Immature natural killer cell (primary cell): ENCODE results near the gene CCDC27. TPM values are rescaled to one million over a fixed set of nuclear protein-coding genes. Genes with fewer than 3 reads are reported as not detected.
"Not testable (repeated sequence)": the region's sequence is repeated elsewhere in the genome, so short reads cannot be mapped to it uniquely, and the experiment has no call there.

Source experiments
- DNase-seq, 3 donors: peaks; one replicate each; pipeline ENCODE4 v3.0.0; 2022; ENCODE audit warnings: mixed read lengths in 1 of 3
- H3K27ac Mint-ChIP-seq, 6 donors: one replicate each; pipeline ENCODE4 v1.8.0; 2020; ENCODE audit warnings: mixed read lengths in 6 of 6, mild to moderate bottlenecking in 5 of 6, inconsistent platforms in 4 of 6, moderate library complexity in 3 of 6
- H3K27me3 Mint-ChIP-seq, 3 donors: one replicate each; pipeline ENCODE4 v1.8.0; 2020 to 2021; ENCODE audit warnings: low read depth in 3 of 3, mild to moderate bottlenecking in 3 of 3, mixed read lengths in 3 of 3, moderate library complexity in 3 of 3, inconsistent platforms in 1 of 3
- H3K36me3 Mint-ChIP-seq, 3 donors: one replicate each; pipeline ENCODE4 v1.8.0; 2020; ENCODE audit warnings: mixed read lengths in 3 of 3, inconsistent platforms in 2 of 3, mild to moderate bottlenecking in 2 of 3
- H3K4me1 Mint-ChIP-seq, 2 donors: one replicate each; pipeline ENCODE4 v1.8.0; 2020; ENCODE audit warnings: inconsistent platforms in 2 of 2, mild to moderate bottlenecking in 2 of 2, mixed read lengths in 2 of 2, moderate library complexity in 1 of 2
- H3K4me3 Mint-ChIP-seq, 5 donors: one replicate each; pipeline ENCODE4 v1.8.0; 2020; ENCODE audit warnings: mild to moderate bottlenecking in 5 of 5, mixed read lengths in 5 of 5, inconsistent platforms in 3 of 5, moderate library complexity in 3 of 5
- H3K9me3 Mint-ChIP-seq, 6 donors: one replicate each; pipeline ENCODE4 v1.8.0; 2020; ENCODE audit warnings: mild to moderate bottlenecking in 6 of 6, mixed read lengths in 6 of 6, inconsistent platforms in 4 of 6, moderate library complexity in 3 of 6
- polyA plus RNA-seq, 3 donors: library from polyadenylated mRNA; unstranded; fragments of 300-500 nt; fragmentation: Illumina TruSeq; gene quantifications; one replicate each; pipeline ENCODE4 v1.2.3, GENCODE V29; 2021

Gene CCDC27
- polyA plus RNA-seq, 3 donors from 2014 or later, result not detected

DNA sequence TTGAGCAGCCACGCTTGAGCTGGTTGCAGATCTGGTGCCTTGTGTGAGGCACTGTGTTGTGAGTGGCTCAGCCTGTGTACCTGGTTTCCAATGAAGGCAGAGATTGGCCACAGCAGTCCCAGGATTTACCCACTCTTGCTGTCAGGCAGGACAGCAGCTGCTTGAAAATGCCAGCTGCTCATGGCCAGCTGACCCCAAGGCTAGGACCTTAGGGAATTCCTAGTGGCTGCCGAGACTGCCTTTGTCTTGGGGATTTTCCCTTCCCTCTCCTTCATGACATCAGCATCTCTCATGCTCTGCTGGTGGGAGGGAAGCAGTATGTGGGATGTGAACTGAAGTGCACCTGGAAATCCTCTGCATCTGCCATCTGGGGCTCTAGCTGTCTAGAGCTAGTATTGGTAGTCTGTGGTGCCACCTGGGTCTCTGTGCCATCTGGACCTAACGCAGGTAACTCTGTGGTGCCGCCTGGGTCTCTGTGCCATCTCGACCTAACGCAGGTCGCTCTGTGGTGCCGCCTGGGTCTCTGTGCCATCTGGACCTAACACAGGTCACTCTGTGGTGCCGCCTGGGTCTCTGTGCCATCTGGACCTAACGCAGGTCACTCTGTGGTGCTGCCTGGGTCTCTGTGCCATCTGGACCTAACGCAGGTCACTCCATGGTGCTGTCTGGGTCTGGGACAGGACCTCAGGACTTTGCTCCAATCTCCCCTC, 47.9 kb downstream of the CCDC27 start:
- peaks cover 3 to 4% (median 4%) of the 10 kb centered on the region in 3 donors for H3K36me3 Mint-ChIP-seq
- H3K27me3 Mint-ChIP-seq, result peaks cover 6 to 24% (median 16%) of the 10 kb centered on the region in 3 donors
- H3K9me3 Mint-ChIP-seq, result no peaks in the 10 kb centered on the region
- H3K4me1 Mint-ChIP-seq, result peaks cover 15 to 21% of the 10 kb centered on the region in 2 donors
- DNase-seq, result no peak
- H3K27ac Mint-ChIP-seq, result no peak overlapping the region
- H3K4me3 Mint-ChIP-seq, result no peak overlapping the region

DNA sequence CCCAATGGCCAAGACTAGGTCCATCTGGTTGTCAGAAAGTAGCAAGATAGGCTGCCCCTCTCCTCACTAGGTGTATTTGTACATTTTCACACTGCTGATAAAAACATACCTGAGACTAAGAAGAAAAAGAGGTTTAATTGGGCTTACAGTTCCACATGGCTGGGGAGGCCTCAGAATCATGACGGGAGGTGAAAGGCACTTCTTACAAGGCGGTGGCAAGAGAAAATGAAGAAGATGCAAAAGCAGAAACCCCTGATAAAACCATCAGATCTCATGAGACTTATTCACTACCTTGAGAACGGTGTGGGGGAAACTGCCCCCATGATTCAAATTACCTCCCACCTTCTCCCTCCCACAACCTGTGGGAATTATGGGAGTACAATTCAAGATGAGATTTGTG, 48.5 kb downstream of the CCDC27 start:
- Mint-ChIP-seq H3K27me3 (peaks cover 6 to 28% (median 14%) of the 10 kb centered on the region in 3 donors), H3K4me1 (peaks cover 11 to 15% of the 10 kb centered on the region in 2 donors)
- not testable (repeated sequence) for H3K9me3 Mint-ChIP-seq, H3K4me3 Mint-ChIP-seq, H3K36me3 Mint-ChIP-seq, DNase-seq, H3K27ac Mint-ChIP-seq

DNA sequence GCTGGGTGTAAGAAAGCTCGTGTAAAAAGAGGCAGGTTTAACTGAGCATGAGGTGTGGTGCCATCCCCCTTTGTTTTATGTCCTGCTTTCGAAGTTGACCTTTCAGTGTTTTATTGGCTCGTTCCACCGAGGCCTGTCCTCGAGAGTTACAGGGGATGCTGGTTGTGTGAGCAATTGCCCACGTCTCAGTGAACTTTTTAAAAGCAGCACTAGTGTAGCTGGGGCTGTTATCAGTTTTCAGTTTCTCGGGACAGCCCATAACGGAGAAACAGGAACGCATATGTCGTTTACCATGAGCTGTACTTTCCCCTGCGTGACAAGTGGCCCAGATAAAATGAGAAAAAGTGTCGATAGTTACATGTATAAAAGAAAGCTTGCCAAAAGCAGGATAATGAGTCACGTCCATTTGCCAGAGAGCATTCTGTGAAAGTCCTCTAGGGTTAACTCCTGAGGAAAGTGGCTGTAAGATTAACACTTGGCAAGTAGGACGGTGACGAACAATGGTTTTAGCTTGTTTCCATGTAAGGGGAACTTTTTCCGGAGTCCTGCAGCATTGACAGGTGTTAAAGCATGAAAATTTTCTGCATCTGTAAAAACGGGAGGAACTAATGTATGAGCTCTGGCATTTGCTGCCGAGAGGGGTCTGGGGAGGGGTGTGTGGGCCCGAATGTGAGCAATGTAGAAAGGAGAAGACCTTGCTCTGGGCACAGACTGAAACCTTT, 51.8 kb downstream of the CCDC27 start:
- no peaks in the 10 kb centered on the region for H3K36me3 Mint-ChIP-seq
- H3K9me3 Mint-ChIP-seq, result no peaks in the 10 kb centered on the region
- peak overlapping the region in 1 of 6 donors; percentile 21 for H3K27ac Mint-ChIP-seq
- peaks cover 2 to 5% of the 10 kb centered on the region in 2 donors for H3K4me1 Mint-ChIP-seq
- H3K27me3 Mint-ChIP-seq, result peaks cover 6 to 24% (median 13%) of the 10 kb centered on the region in 3 donors
- no peak overlapping the region for H3K4me3 Mint-ChIP-seq
- no peak for DNase-seq

DNA sequence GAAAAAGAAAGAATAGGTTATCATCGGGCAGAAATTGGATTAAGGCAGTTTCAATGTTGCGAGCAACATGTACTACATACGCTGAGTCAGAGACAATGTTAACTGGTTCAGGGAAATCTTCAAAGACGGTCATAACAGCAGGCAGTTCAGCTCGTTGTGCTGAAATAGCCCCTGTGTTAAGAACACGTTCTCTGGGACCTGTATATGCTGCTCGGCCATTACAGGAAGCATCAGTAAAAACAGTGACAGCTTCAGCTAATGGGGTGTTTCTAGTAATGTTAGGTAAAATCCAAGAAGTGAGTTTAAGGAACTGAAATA, 52.3 kb downstream of the CCDC27 start:
- peaks cover 6 to 24% (median 13%) of the 10 kb centered on the region in 3 donors for H3K27me3 Mint-ChIP-seq
- not testable (repeated sequence) for H3K9me3 Mint-ChIP-seq, H3K4me3 Mint-ChIP-seq, H3K36me3 Mint-ChIP-seq, DNase-seq, H3K27ac Mint-ChIP-seq, H3K4me1 Mint-ChIP-seq

DNA sequence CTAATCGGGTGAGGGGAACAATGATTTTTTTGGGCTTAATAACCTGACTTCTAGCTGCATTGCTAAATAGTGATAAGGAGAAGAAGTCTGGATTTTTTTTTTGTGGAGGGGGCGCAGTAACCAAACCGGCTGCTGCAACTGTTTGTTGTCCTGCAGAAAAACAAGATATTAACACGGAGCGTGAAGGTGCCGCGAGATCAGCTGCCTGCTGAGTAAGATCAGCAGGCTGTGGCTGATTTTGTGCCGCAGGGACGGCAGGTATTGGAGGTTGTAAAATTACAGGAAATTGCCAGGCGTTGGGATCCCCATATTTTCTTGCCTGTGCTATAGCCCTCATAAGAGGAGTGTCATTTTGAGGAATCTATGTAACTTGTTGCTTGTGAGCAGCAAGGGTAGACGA, 52.8 kb downstream of the CCDC27 start:
- Mint-ChIP-seq H3K4me1 (peaks cover 4 to 9% of the 10 kb centered on the region in 2 donors), H3K4me3 (no peak overlapping the region), H3K27me3 (peaks cover 3 to 22% (median 13%) of the 10 kb centered on the region in 3 donors), H3K27ac (no peak overlapping the region), H3K36me3 (no peaks in the 10 kb centered on the region), H3K9me3 (no peaks in the 10 kb centered on the region)
- DNase-seq, result no peak

DNA sequence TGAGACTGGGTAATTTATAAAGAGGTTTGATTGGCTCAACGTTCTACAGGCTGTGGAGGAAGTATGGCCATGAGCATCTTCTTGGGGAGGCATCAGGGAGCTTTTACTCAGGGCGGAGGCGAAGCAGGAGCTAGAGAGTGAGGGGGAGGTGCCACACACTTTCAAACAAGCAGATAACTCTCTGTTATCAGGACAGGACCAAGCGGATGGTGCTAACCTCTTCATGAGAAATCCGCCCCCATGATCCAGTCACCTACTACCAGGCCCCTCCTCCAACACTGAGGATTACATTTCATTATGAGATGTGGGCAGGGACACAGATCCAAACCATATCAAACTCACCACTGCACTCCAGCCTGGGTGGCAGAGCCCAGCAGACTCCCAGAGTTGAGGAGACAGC, 55.5 kb downstream of the CCDC27 start:
- H3K9me3 Mint-ChIP-seq, result no peaks in the 10 kb centered on the region

DNA sequence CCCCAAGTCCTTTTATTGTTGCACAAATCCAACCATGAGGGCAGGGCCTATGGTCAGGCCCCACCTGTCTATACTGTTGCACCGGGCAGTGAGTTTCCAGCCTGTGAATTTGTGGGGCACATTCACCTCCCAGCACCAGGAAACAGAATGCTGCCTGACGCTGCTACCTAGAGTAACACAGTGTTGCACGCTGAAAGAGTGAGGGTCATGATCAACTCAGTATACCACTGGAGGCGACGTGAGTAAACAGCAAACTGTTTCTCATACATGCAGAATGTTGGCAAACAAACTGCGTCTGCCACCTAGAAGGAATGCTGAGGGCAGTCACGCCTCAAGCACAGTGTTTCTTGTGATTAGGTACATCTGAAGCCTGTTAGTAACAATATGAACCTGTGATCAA, 57.4 kb downstream of the CCDC27 start:
- Mint-ChIP-seq H3K27ac (peak overlapping the region in 5 of 6 donors; percentile 49 to 95 (median 82)), H3K4me3 (peak overlapping the region in 1 of 5 donors; percentile 75), H3K36me3 (peaks cover 0 to under 1% (median 0%) of the 10 kb centered on the region in 3 donors), H3K27me3 (peaks cover 3 to 12% (median 7%) of the 10 kb centered on the region in 3 donors), H3K4me1 (peaks cover 4 to 8% of the 10 kb centered on the region in 2 donors), H3K9me3 (no peaks in the 10 kb centered on the region)
- DNase-seq, result no peak

More for the DNA sequence above, 55.5 kb downstream of the CCDC27 start:
- DNase-seq, result no peak
- Mint-ChIP-seq H3K36me3 (no peaks in the 10 kb centered on the region), H3K27ac (peak overlapping the region in 1 of 6 donors; percentile 57), H3K27me3 (peaks cover 3 to 19% (median 10%) of the 10 kb centered on the region in 3 donors), H3K4me3 (no peak overlapping the region), H3K4me1 (peaks cover 4 to 8% of the 10 kb centered on the region in 2 donors)

DNA sequence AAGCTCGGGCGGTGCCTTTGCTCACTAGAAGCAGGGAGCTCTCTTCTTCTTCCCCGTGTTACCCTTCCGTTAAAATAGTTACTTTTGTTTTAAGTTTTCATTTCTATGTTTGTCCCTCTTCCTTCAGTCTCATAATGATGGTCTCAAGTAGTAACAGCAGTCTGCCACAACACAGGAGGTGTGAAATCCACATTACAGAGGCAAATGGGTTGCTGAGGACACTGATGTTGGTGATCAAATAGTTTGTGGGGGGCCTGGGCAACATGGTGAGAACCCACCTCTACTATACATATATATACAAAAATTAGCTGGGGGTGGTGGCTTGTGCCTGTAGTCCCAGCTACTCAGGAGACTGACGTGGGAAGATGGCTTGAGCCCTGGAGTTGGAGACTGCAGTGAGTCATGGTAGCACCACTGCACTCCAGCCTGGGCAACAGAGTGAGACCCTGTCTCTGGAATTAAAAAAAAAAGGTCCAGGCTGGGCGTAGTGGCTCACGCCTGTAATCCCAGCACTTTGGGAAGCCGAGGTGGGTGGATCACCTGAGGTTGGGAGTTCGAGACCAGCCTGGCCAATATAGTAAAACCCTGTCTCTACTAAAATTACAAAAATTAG, 58.0 kb downstream of the CCDC27 start:
- H3K9me3 Mint-ChIP-seq, H3K4me1 Mint-ChIP-seq, H3K36me3 Mint-ChIP-seq, H3K27me3 Mint-ChIP-seq: not testable (repeated sequence)
- Mint-ChIP-seq H3K4me3 (peak overlapping the region in 4 of 5 donors; percentile 24 to 75 (median 47)), H3K27ac (peak overlapping the region in 5 of 6 donors; percentile 49 to 95 (median 82))
- peak; percentile 45 to 65 (median 52) for DNase-seq

DNA sequence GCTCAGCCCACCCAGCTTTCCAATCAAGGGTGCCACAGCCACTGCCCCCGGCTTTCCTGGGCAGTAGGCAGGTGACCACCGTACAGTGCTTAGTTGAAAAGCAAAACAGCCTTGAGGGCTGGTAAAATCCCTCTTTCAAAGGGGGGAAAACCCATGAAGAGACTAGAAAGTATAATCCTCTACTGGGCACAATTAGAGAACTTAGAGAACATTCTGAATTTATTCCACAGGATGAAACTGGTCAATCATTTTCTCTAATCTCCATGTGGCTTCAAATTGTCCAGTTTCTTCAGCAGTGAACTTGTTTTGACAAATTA, 59.3 kb downstream of the CCDC27 start:
- Mint-ChIP-seq H3K27me3 (peaks cover 3 to 7% (median 4%) of the 10 kb centered on the region in 3 donors), H3K27ac (peak overlapping the region in 3 of 6 donors; percentile 34 to 51 (median 44)), H3K4me1 (peaks cover 4 to 8% of the 10 kb centered on the region in 2 donors), H3K9me3 (no peaks in the 10 kb centered on the region), H3K36me3 (peaks cover 0 to 12% (median 4%) of the 10 kb centered on the region in 3 donors), H3K4me3 (no peak overlapping the region)
- no peak for DNase-seq

DNA sequence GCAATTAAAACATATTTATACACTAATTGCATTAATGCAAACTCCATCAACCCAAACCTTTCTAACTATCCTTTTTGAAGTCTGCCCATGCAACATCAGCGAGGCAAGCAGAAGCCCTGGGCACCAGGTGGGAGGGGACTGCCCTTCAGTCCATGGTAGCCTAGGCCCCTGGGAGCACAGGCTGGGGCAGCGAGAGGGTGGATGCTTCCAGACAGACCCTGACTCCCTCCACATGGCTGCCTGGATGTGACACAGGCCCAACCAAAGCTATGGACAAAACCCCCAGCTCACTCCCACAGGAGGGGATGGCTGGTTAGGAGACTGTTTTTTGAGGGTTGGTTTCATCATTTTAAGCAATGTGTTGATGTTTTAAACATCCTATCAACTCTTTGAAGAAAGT, 61.8 kb downstream of the CCDC27 start:
- no peaks in the 10 kb centered on the region for H3K9me3 Mint-ChIP-seq

DNA sequence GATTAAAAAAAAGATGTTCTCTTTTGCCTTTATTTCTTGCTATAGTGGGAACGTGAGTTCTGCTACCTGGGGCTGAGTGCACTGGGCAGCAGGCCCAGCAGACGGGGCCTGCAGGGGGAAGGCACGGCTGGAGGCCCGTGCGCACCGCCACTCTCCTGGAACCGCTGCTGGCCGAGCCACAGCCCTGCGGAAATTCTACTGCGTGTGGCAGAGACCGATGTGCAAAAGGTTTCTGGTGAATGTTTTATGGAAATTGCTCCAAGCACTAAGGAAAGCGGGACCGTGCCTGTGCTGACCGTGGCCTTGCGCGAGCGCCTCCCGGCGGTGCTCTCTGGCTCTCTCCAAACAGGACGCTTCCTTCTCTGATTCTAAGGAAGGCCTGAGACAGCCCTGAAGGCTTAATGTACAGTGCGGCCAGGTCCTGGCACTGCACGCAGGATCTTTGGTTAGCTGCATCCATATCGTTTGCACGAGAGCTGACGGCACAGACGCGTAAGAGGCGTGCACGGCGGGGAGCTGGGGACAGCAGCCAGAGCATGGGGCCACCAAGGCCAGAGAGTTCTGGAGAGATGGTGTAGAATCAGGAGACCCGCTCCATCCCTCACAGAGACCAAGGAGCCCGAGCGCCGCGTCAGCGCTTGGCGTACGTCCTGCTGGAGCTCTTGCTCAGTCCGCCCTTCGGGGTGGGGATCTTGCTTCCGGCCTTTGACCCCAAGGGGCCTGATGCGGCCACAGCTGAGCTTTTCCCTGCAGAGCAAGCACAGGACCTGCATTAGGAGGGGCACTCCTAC, 62.7 kb downstream of the CCDC27 start:
- H3K27ac Mint-ChIP-seq, result no peak overlapping the region
- H3K36me3 Mint-ChIP-seq, result peaks cover 5 to 17% (median 8%) of the 10 kb centered on the region in 3 donors
- H3K27me3 Mint-ChIP-seq, result peaks cover 0 to 8% (median 5%) of the 10 kb centered on the region in 3 donors
- DNase-seq, result no peak
- no peak overlapping the region for H3K4me3 Mint-ChIP-seq
- H3K4me1 Mint-ChIP-seq, result peaks cover 3 to 5% of the 10 kb centered on the region in 2 donors
- no peaks in the 10 kb centered on the region for H3K9me3 Mint-ChIP-seq

More for the DNA sequence above, 61.8 kb downstream of the CCDC27 start:
- Mint-ChIP-seq H3K4me3 (no peak overlapping the region), H3K36me3 (peaks cover 4 to 12% (median 4%) of the 10 kb centered on the region in 3 donors), H3K27ac (no peak overlapping the region), H3K27me3 (peaks cover 0 to 8% (median 5%) of the 10 kb centered on the region in 3 donors), H3K4me1 (peaks cover 4 to 8% of the 10 kb centered on the region in 2 donors)
- DNase-seq, result no peak

DNA sequence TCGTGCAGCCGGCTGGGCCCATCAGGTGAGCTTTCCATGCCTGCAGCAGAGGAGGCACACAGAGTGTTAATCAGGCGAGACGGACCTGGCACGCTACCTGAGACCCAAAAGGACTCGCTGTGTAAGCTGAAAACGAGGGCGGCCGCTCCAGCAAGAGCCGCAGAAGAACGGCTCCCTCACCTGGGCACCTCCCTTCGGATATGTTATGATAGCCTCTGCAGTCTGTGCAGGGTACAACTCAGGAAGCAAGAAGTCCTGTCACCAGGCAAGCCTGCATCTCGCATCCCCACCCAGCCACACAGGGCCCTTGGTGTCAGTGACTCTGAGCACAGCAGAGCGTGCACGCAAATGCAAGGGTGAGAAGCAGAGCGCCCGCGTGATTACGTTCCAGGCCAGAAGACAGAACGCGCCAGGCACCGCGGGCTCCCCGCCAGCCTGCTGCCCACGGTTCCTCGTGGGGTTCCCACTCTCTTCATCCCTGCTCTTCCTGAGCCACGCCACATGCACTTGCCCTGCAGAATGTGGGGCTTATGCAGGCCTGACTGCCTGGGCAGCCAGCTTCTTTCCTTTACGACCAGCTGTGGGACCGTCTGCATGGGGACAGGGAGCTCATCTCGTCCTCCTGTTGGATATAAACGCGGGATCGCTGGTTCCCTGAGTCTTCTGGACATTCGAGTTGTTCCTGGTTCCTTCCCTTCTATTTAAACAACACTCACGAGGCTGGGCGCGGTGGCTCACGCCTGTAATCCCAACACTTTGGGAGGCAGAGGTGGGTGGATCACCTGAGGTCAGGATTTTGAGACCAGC, 64.3 kb downstream of the CCDC27 start:
- DNase-seq, result no peak
- Mint-ChIP-seq H3K27ac (no peak overlapping the region), H3K9me3 (peaks cover 0 to 1% (median 0%) of the 10 kb centered on the region in 6 donors), H3K4me3 (no peak overlapping the region), H3K4me1 (no peaks in the 10 kb centered on the region), H3K27me3 (peaks cover 0 to 8% (median 4%) of the 10 kb centered on the region in 3 donors), H3K36me3 (peaks cover 8 to 28% (median 10%) of the 10 kb centered on the region in 3 donors)
